Stomach (tissue), 9 donors: ENCODE data around the gene IRAK4. TPM values are rescaled to one million over a fixed set of nuclear protein-coding genes. Genes with fewer than 3 reads are reported as not detected.
"Not testable (repeated sequence)": the region's sequence is repeated elsewhere in the genome, so short reads cannot be mapped to it uniquely, and the experiment has no call there.

Experiments used
- DNase-seq, 2 donors: peaks; one replicate each; pipeline versions ENCODE4 v3.0.0 to v3.0.0-alpha.2; 2013 to 2019
- H3K27ac ChIP-seq, 5 donors: fragments of 200-600 bp in 4 of 5; sonication (generic) in 4 of 5; one replicate each; pipeline ENCODE4 v1.5.1; 2013 to 2019; ENCODE audit warnings: mild to moderate bottlenecking in 1 of 5, moderate library complexity in 1 of 5
- H3K27me3 ChIP-seq, 3 donors: fragments of 200-600 bp; sonication (generic); one replicate each; pipeline ENCODE4 v1.5.1; 2017 to 2019; ENCODE audit warnings: mixed run types in 1 of 3
- H3K36me3 ChIP-seq, 4 donors: fragments of 200-600 bp; sonication (generic); 1 replicate in 3 of 4; 2 replicates in 1 of 4; pipeline ENCODE4 v1.5.1; 2016 to 2019
- H3K4me1 ChIP-seq, 4 donors: fragments of 200-600 bp; sonication (generic); one replicate each; pipeline ENCODE4 v1.5.1; 2016 to 2019
- H3K4me3 ChIP-seq, 4 donors: fragments of 200-600 bp; sonication (generic) in 3 of 4; one replicate each; pipeline ENCODE4 v1.5.1; 2016 to 2019; ENCODE audit warnings: mild to moderate bottlenecking in 1 of 4
- H3K9me3 ChIP-seq, 4 donors: fragments of 200-600 bp; sonication (generic); one replicate each; pipeline ENCODE4 v1.5.1; 2016 to 2019
- CTCF ChIP-seq, 7 experiments: fragments of 450-650 bp in 4 of 7; fragments of 200-600 bp in 3 of 7; sonication (generic) in 3 of 7; IDR thresholded peaks; one replicate each; pipeline ENCODE4 v1.5.1; 2016 to 2019; ENCODE audit warnings: antibody characterized with exemption in 7 of 7, control low read depth in 2 of 7, mild to moderate bottlenecking in 1 of 7
- EP300 ChIP-seq: sonication (generic); formaldehyde crosslinking; IDR thresholded peaks from one replicate; pipeline ENCODE4 v1.6.1; 2017; ENCODE audit warnings: antibody characterized with exemption
- POLR2A ChIP-seq, 4 donors: fragments of 450-650 bp; IDR thresholded peaks; one replicate each; pipeline ENCODE4 v1.6.1; 2016; ENCODE audit warnings: antibody characterized with exemption in 4 of 4, control low read depth in 2 of 4, mild to moderate bottlenecking in 1 of 4, moderate library complexity in 1 of 4
- POLR2AphosphoS5 ChIP-seq, 3 donors: sonication (generic); formaldehyde crosslinking; IDR thresholded peaks; one replicate each; pipeline ENCODE4 v1.6.1; 2016; ENCODE audit warnings: antibody characterized with exemption in 3 of 3
- WGBS, 5 donors: extraction: QIAGEN DNeasy Blood & Tissue Kit in 3 of 5; methylation state at CpG; one replicate each; pipeline versions ENCODE4 v1.1.5 to v1.1.7; 2013 to 2018; 5-methylcytosine and 5-hydroxymethylcytosine counted together
- intact Hi-C: fragments of 100-400 bp; cut with DNase I; formaldehyde crosslinking; loops from one replicate; pipeline ENCODE4 v1.15.1; 2023; ENCODE audit warnings: low total_unique reads
- polyA plus RNA-seq, 3 donors: library from polyadenylated mRNA; stranded (reverse); fragments of 200-250 nt; gene quantifications; one replicate each; pipeline ENCODE4 v1.2.3, GENCODE V29; 2013
- total RNA-seq, 5 donors: library from RNA; depleted of rRNA; stranded (reverse); fragments of >200 nt; gene quantifications; one replicate each; pipeline versions ENCODE4 v1.1.0 to v1.2.3, GENCODE V29; 2014 to 2016
- donor health status: healthy with polysubstance abuse.
- donor health status: Bipolar disorder and iron deficiency.
- donor health status: healthy.

The IRAK4 gene
- total and polyA plus RNA-seq, 8 donors: 8.0 to 155 (median 14.7) TPM

DNA sequence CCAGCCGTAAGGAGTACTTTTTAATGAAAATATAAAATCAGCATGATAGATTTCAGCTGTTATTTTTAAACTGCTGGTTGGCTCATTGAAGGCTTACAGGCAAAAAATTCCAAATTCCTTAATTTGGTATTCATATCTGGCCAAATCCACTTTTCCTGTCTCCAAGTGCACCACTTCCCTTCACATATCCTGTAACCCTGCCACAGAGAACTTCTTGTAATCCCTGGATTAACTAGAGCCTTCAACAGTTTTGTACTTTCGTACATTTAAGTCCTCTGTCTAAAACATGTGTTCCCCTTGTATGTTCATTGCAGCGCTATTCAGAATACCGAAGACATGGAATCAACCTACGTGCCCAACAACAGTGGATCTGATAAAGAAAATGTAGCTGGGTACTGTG lies 9.7 kb upstream of the IRAK4 start:
- TF ChIP-seq CTCF (IDR thresholded peaks at IDR 0.05) (no peak), POLR2A (IDR thresholded peaks at IDR 0.05) (no peak), EP300 (no peak), POLR2AphosphoS5 (IDR thresholded peaks at IDR 0.05) (no peak)
- H3K27ac ChIP-seq: no peak overlapping the region
- no peaks in the 10 kb centered on the region for H3K9me3 ChIP-seq
- no peak overlapping the region for H3K4me3 ChIP-seq
- H3K27me3 ChIP-seq: no peaks in the 10 kb centered on the region
- WGBS, 5 donors: 84 to 96% (median 93%) methylated on average over 5 of the region's 5 CpGs
- DNase-seq: no peak
- intact Hi-C loops: no loop called here
- peaks cover 6 to 39% (median 26%) of the 10 kb centered on the region in 4 donors for H3K36me3 ChIP-seq
- peaks cover 0 to 11% (median 5%) of the 10 kb centered on the region in 4 donors for H3K4me1 ChIP-seq

GRCh38 chr12:43750814-43751213 lies 7.9 kb upstream of the IRAK4 start:
- 76 to 97% (median 93%) methylated on average over 3 of the region's 3 CpGs for WGBS, 5 donors
- Histone ChIP-seq H3K4me3 (no peak overlapping the region), H3K36me3 (peaks cover 0 to 33% (median 11%) of the 10 kb centered on the region in 4 donors), H3K4me1 (peaks cover 0 to 17% (median 5%) of the 10 kb centered on the region in 4 donors), H3K27me3 (no peaks in the 10 kb centered on the region), H3K27ac (no peak overlapping the region), H3K9me3 (no peaks in the 10 kb centered on the region)
- intact Hi-C loops: no loop called here
- TF ChIP-seq POLR2A (IDR thresholded peaks at IDR 0.05) (no peak), EP300 (no peak), POLR2AphosphoS5 (IDR thresholded peaks at IDR 0.05) (no peak), CTCF (IDR thresholded peaks at IDR 0.05) (no peak)
- no peak for DNase-seq

DNA sequence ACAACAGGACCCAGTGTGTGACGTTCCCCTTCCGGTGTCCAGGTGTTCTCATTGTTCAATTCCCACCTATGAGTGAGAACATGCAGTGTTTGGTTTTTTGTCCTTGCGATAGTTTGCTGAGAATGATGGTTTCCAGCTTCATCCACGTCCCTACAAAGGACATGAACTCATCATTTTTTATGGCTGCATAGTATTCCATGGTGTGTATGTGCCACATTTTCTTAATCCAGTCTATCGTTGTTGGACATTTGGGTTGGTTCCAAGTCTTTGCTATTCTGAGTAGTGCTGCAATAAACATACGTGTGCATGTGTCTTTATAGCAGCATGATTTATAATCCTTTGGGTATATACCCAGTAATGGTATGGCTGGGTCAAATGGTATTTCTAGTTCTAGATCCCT lies 7.4 kb upstream of the IRAK4 start:
- H3K4me3 ChIP-seq, H3K9me3 ChIP-seq, DNase-seq, H3K27me3 ChIP-seq, intact Hi-C loops, H3K27ac ChIP-seq: not testable (repeated sequence)
- peaks cover 0 to 18% (median 5%) of the 10 kb centered on the region in 4 donors for H3K4me1 ChIP-seq
- H3K36me3 ChIP-seq: peaks cover 0 to 33% (median 10%) of the 10 kb centered on the region in 4 donors
- WGBS, 5 donors: 94 to 100% (median 96%) methylated on average over 4 to 6 of the region's 6 CpGs

DNA sequence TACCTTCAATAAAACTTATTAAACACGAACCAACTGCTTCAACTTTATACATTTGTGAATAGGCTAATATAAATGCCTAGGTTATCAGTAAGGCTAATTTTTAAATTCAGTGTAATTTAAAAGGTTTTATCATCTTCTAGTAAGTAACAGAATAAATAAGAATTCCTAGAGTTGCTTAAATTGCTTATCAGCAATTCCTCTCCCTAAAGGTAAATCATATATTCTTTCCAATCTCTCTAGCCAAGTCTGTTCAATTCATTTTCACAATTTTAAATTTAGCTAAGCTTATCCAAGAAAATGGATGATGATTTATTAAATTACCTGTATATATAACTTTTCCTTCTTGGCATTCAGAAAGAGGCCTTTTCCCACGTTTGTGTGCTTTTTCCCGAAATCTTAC lies 4.7 kb upstream of the IRAK4 start:
- no peak for DNase-seq
- intact Hi-C loops: no loop called here
- Histone ChIP-seq H3K4me3 (no peak overlapping the region), H3K27me3 (no peaks in the 10 kb centered on the region), H3K9me3 (no peaks in the 10 kb centered on the region), H3K36me3 (peaks cover 0 to 26% (median 8%) of the 10 kb centered on the region in 4 donors), H3K4me1 (peaks cover 8 to 36% (median 15%) of the 10 kb centered on the region in 4 donors), H3K27ac (no peak overlapping the region)
- 74 to 88% (median 80%) methylated on average over 3 of the region's 3 CpGs for WGBS, 5 donors
- TF ChIP-seq EP300 (no peak), POLR2AphosphoS5 (IDR thresholded peaks at IDR 0.05) (no peak), CTCF (IDR thresholded peaks at IDR 0.05) (no peak), POLR2A (IDR thresholded peaks at IDR 0.05) (no peak)

DNA sequence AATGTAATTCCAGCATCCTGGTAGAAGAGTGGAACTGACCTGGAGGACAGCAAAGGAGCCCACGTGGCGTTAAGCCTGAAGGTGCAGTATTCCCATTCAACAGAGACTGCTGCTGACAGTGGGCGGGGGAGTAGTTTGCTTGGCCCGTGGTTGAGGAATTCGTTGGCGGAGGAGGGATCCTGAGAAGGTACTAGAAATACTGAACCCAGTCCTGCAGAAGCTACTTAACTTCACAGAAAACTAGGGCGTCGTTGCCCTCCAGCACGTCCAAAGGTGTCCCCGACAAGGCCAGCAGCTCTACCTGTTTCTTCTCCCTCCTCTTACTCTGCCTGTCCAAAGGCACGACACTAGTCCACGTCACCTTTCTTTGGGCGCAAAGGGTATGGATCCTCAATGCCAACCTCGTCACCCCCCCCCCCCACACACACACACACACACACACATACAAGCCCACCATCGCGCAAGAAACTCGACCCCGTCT lies 464 bp upstream of the IRAK4 start:
- WGBS, 5 donors: 0 to 2% (median 1%) methylated on average over 16 to 18 of the region's 18 CpGs
- Histone ChIP-seq H3K36me3 (peaks cover 0 to 19% (median 3%) of the 10 kb centered on the region in 4 donors), H3K9me3 (no peaks in the 10 kb centered on the region), H3K4me3 (peak overlapping the region; percentile 61 to 81 (median 66)), H3K4me1 (peaks cover 34 to 72% (median 45%) of the 10 kb centered on the region in 4 donors), H3K27ac (peak overlapping the region; percentile 25 to 97 (median 89)), H3K27me3 (no peaks in the 10 kb centered on the region)
- TF ChIP-seq POLR2A (IDR thresholded peaks at IDR 0.05): no peak
- no peak for TF ChIP-seq POLR2AphosphoS5 (IDR thresholded peaks at IDR 0.05)
- TF ChIP-seq CTCF (IDR thresholded peaks at IDR 0.05): no peak
- TF ChIP-seq EP300: no peak
- intact Hi-C loops: no loop called here
- peak; percentile 26 to 67 for DNase-seq
